T-helper 22 cell (primary cell): ENCODE measurements around the gene RDH11.
"Not testable (repeated sequence)": the region's sequence is repeated elsewhere in the genome, so short reads cannot be mapped to it uniquely, and the experiment has no call there.

ENCODE experiments used
- DNase-seq: peaks from one replicate; pipeline ENCODE4 v3.0.0-alpha.2; 2020; ENCODE audit warnings: low read depth

RDH11 gene, protein sequence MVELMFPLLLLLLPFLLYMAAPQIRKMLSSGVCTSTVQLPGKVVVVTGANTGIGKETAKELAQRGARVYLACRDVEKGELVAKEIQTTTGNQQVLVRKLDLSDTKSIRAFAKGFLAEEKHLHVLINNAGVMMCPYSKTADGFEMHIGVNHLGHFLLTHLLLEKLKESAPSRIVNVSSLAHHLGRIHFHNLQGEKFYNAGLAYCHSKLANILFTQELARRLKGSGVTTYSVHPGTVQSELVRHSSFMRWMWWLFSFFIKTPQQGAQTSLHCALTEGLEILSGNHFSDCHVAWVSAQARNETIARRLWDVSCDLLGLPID

DNA sequence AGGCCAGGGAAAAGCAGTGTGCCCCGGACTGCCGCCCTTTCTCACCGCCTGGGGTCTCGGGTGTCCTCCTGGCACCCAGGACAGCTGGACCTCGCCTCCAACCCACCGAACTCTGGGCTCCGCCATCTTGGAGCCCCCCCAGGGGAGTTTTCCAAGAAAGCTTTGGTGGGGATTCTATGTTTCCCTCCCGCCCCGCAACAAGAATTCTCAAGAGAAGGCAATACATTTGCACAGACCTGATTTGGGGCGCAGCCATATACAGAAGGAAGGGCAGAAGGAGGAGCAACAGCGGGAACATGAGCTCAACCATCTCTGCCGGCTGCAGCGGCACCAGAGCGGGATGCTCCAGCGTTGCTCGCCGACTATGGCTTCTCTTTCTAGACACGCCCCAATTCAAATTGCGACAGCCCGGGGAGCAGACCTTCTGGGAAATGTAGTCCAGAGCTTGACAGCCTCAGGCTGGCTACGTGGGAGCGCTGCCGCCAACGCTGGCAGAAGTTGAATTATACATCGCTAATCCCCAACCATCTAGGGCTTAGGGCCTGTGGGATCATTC, at the start of gene RDH11:
Gene RDH11, minus strand, starts transcription at position 371 of the 556 bp plus-strand sequence. Its CDS starts 61 bp downstream, at position 310.
- DNase-seq: peak; percentile 74

DNA sequence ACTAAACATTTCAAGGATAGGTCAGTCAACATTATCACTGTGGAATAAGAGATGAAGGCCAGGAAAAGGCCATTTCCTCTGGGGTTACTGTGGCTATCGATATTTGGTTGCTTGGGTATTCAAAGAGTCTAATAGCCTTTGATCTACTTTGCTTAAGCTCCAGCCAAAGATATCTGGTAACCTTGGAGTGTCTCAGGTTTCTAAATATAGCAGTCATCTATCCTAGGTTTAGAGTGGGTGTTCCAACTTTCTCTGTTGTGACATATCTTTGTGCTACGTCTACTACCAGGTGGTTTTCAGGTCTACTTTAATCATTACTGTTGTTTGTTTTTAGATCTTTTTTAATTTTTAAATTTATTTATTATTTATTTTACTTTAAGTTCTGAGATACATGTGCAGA, 48.5 kb upstream of the RDH11 start:
- no peak for DNase-seq

GRCh38 chr14:67738740-67739504, 43.4 kb upstream of the RDH11 start:
- DNase-seq: no peak

- DNase-seq: no peak
Measured at GRCh38 chr14:67736771-67737170, 41.2 kb upstream of the RDH11 start.

DNA sequence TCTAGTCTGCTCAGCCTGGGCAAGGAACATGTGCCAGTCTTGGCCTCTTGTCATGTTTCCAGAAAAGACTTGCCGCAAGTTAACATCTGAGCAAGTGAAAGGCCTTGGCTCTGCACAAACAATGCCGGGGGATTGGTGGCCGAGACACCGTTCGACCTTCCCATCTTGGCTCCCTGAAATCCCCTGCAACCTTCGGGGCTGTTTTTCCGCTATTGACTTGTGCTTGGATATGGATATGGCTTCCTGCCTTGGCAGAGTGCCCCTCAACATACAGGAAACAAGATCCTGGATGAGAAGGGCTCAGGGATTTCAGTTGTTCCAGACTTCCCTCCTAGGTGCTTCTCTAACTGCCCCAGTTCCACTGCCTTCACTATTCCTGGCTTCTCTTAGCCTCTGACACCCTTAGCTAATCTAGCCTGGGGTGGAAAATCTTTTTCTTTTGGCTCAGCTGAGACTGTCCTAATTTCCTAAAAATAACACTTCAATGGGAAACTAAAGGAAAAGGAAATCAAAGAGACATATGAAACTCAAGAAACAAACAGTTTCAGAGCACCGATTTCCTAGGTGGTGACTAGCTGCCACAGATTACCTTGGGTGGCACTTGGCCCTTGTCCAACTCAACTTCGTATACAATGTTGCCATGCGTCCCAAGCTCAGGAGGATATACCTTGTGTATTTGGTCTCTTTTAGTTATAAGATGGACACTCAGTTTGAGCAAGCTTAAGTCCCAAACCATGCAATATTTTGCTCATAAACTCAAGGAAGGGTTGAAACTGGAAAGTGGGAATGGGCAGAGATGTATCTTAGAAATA, 40.0 kb upstream of the RDH11 start:
- no peak for DNase-seq

DNA sequence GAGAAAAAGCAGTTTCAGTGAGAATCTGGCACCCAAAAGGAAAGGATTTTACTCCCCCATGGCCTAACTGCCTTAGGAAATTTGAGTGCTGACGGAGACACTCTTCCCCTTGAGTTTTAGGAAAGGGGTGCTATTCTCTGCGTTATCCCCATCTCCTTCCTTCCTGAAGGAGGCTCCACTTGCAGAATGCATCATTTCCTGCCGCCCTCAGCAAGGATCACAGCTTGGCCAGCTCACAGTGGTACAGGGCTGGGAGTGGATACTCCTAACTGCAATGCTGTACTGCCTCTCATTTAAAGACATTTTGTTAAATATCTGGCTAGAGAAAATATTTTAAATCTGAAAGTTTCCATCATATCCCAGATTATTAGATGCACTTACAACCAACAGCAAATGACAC, 39.1 kb upstream of the RDH11 start:
- no peak for DNase-seq

- DNase-seq: no peak
Measured at GRCh38 chr14:67733616-67734015, 38.1 kb upstream of the RDH11 start.

DNA sequence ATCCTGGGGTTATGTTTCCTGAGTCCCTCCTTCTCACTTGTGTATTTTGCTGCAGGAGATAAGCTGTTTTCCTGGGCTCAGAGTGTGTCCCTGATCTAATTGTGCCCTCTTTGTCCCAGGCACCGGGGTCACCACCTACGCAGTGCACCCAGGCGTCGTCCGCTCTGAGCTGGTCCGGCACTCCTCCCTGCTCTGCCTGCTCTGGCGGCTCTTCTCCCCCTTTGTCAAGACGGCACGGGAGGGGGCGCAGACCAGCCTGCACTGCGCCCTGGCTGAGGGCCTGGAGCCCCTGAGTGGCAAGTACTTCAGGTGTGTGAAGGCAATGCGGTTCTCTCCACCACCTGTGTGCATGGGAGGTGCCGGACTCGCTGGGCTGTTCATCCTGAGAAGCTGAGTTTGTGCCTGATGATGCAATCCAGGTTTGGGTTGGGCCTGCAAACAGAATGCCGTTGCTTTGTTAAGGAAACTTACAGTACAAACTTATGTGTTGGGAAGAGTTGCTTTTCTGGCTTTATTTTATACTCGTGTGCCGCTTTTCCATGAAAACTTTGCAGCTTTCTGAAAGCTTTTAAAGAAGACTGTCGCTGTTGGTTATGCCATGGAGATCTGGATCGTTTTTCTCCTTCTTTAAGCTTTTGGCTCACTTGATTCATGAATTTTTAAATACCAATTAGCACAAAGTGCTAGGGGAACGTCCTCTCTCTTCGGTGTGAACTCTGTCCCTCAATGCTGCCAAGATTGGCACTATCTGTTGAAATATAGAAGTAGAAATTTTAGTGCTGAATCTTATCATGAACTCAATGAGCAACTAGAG, 33.7 kb upstream of the RDH11 start:
- no peak for DNase-seq

GRCh38 chr14:67728258-67728657, 32.7 kb upstream of the RDH11 start:
- no peak for DNase-seq

DNA sequence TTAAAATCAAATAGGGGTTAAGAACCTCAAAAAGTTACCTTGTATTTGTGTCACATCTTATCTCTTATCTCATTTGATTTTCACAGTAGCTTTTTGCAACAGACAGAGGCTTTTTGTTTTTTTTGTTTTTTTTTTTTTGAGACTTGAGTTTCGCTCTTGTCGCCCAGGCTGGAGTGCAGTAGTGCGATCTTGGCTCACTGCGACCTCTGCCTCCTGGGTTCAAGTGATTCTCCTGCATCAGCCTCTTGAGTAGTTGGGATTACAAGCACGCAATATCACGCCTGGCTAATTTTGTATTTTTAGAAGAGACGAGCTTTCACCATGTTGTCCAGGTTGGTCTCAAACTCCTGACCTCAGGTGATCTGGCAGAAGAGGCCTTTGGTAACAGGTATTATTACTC, 31.8 kb upstream of the RDH11 start:
- no peak for DNase-seq

GRCh38 chr14:67725171-67725570, 29.6 kb upstream of the RDH11 start:
- DNase-seq: no peak

DNA sequence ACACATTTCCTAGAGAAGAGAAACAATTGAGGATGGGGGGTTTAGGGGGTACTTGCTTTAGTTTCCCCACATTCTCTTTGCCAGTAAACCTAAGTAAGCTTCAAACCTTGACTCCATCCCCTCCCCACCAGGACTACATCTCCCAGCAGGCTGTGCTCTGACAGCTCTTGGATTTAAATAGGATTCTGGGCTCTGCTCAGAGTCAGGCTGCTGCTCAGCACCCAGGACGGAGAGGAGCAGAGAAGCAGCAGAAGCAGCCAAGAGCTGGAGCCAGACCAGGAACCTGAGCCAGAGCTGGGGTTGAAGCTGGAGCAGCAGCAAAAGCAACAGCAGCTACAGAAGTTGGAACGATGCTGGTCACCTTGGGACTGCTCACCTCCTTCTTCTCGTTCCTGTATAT, 26.7 kb upstream of the RDH11 start:
- no peak for DNase-seq

DNA sequence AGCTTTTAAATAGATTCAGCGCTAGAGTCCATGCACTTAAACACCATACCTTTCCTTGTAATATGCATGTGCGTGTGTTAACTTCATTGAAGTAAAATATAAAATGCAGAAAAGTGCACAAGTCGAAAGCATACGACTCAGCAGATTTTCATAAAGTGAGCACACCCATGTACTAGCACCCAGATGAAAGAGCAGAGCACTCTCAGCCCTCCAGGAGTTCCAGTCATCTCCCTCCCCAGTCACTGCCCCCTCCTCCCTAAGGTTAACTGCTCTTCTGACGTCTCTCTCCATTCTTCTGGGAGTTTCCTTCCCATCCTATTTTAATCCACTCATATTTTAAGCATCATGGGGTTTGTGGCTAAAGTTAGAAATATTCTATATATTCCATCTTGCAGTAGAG, 26.3 kb upstream of the RDH11 start:
- no peak for DNase-seq

- no peak for DNase-seq
Measured at GRCh38 chr14:67719866-67720265, 24.3 kb upstream of the RDH11 start.

GRCh38 chr14:67719385-67719784, 23.8 kb upstream of the RDH11 start:
- DNase-seq: not testable (repeated sequence)

GRCh38 chr14:67718265-67718664, 22.7 kb upstream of the RDH11 start:
- DNase-seq: no peak

DNA sequence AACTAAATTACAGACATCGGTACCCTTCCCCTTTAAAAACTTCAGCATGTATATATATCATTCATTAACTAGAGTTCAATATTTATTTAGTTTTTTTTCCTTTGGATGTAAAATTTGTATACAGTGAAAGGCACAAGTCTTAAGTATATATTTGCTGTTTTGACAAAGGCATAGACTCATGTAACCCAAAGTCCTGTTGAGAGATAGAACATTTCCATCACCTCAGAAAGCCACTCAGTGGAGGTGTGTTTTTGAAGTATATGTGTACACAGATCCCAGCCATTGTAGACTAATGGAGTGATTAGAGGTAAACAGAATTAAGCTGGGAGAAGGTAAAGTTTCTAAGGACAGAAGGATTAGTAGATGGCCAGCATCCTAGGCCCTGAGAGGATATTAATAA, 21.5 kb upstream of the RDH11 start:
- DNase-seq: no peak

GRCh38 chr14:67710209-67710608, 14.6 kb upstream of the RDH11 start:
- no peak for DNase-seq

DNA sequence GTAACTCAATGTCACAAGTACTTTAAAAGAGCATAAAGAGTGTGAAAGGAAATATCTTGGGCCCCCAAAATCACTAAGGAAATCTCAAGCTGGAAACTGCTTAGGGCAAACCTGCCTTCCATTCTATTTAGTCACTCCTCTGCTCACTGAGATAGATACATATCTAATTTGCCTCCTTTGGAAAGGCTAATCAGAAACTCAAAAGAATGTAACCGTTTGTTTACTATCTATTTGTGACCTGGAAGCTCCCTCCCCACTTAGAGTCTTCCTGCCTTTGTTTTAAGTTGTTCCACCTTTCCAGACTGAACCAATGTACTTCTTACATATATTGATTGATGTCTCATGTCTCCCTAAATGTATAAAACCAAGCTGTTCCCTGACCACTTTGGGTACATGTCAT, 14.2 kb upstream of the RDH11 start:
- DNase-seq: not testable (repeated sequence)

DNA sequence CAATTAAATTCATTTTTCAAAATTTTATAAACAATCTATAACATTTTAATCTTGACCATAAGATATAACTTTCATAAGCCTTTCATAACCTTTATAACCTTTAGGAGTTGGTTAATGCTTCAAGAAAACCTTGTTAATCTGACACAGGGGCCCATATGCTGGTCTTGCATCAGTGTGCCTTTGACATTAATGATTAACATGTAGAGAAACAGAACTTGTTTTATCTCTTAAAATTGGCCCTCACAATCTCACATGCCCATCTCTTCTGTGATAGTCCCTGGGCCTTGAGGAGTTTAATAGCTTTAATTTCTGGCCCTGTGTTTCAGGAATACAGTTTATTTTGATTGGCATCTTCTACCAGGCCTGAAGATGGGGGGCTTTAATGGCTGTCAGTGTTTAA, 13.8 kb upstream of the RDH11 start:
- DNase-seq: not testable (repeated sequence)

DNA sequence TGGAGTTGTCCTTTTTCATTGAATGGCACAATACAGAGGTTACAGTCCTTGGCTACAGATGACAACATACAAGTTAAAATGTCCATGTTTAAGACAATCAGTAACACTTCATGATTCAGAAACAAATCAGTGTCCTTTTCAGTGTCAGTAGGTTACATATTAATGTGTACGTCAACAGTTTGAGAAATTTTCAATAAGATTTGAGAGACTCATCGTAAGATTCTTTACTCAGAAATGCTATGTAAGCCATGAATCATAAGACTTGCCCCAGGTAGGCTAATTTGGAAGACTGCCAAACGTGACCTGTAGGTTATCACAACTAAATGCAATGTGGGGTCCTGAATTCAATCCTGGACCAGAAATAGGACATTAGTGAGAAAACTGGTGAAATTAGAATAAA, 9.6 kb upstream of the RDH11 start:
- DNase-seq: no peak
